ACC112 (cell line): ENCODE data around the gene DMTF1.

Source experiments
- H2AFZ ChIP-seq: fragments of 200-600 bp; sonication (generic); one replicate; pipeline ENCODE4 v1.6.0; 2017; ENCODE audit warnings: antibody characterized with exemption, low read length; ENCODE audit not compliant: unreplicated experiment
- H3K27ac ChIP-seq: fragments of 200-600 bp; sonication (generic); 2 replicates; pipeline ENCODE4 v1.5.1; 2014; ENCODE audit warnings: low read depth, mild to moderate bottlenecking, antibody characterized with exemption, low read length, moderate library complexity
- H3K27me3 ChIP-seq: fragments of 200-600 bp; sonication (generic); 2 replicates; pipeline ENCODE4 v1.6.1; 2014; ENCODE audit warnings: mild to moderate bottlenecking, antibody characterized with exemption, low read length, moderate library complexity, mixed read lengths; ENCODE audit not compliant: insufficient read depth
- H3K36me3 ChIP-seq: fragments of 200-600 bp; sonication (generic); 2 replicates; pipeline ENCODE4 v1.6.1; 2016; ENCODE audit warnings: mild to moderate bottlenecking, antibody characterized with exemption, low read length, moderate library complexity, mixed read lengths; ENCODE audit not compliant: insufficient read depth
- H3K4me1 ChIP-seq: fragments of 200-600 bp; sonication (generic); one replicate; pipeline ENCODE4 v1.6.1; 2016; ENCODE audit warnings: low read length, mixed read lengths; ENCODE audit not compliant: insufficient read depth, unreplicated experiment, control insufficient read depth
- H3K4me3 ChIP-seq: fragments of 200-600 bp; sonication (generic); 2 replicates; pipeline ENCODE4 v1.5.1; 2014; ENCODE audit warnings: mild to moderate bottlenecking, low read depth, low read length
- H3K79me2 ChIP-seq: fragments of 200-600 bp; sonication (generic); one replicate; pipeline ENCODE4 v1.6.0; 2016; ENCODE audit warnings: low read length; ENCODE audit not compliant: control insufficient read depth, unreplicated experiment, insufficient read depth

DMTF1 gene

GRCh38 chr7:87209295-87209924 is 57.2 kb downstream of the DMTF1 start:
- H3K27ac ChIP-seq = no peak overlapping the region
- no peaks in the 10 kb centered on the region for H3K27me3 ChIP-seq
- H3K4me1 ChIP-seq = peaks cover 13% of the 10 kb centered on the region
- H3K4me3 ChIP-seq = no peak overlapping the region
- peaks cover 59% of the 10 kb centered on the region for H3K79me2 ChIP-seq
- peaks cover 15% of the 10 kb centered on the region; the same call in 1 of the 2 replicates for H3K36me3 ChIP-seq
- H2AFZ ChIP-seq = no peak overlapping the region

GRCh38 chr7:87210506-87210905 is 58.3 kb downstream of the DMTF1 start:
- no peak overlapping the region for H2AFZ ChIP-seq
- no peaks in the 10 kb centered on the region for H3K27me3 ChIP-seq
- H3K4me3 ChIP-seq = no peak overlapping the region
- no peak overlapping the region for H3K27ac ChIP-seq
- H3K36me3 ChIP-seq = peaks cover 13% of the 10 kb centered on the region; the same call in 1 of the 2 replicates
- peaks cover 56% of the 10 kb centered on the region for H3K79me2 ChIP-seq
- peaks cover 14% of the 10 kb centered on the region for H3K4me1 ChIP-seq

GRCh38 chr7:87212498-87212897 is 60.2 kb downstream of the DMTF1 start:
- H2AFZ ChIP-seq = no peak overlapping the region
- H3K27me3 ChIP-seq = no peaks in the 10 kb centered on the region
- no peak overlapping the region for H3K4me3 ChIP-seq
- peaks cover 55% of the 10 kb centered on the region for H3K79me2 ChIP-seq
- H3K36me3 ChIP-seq = 0 out of 2 replicates have a peak, but pooled peaks cover 8% of the 10 kb centered on the region
- H3K4me1 ChIP-seq = peaks cover 22% of the 10 kb centered on the region
- H3K27ac ChIP-seq = no peak overlapping the region

- H3K79me2 ChIP-seq = peaks cover 62% of the 10 kb centered on the region
- H3K36me3 ChIP-seq = 0 out of 2 replicates have a peak, but pooled peaks cover 6% of the 10 kb centered on the region
- no peak overlapping the region for H3K27ac ChIP-seq
- peaks cover 27% of the 10 kb centered on the region for H3K4me1 ChIP-seq
- H3K4me3 ChIP-seq = no peak overlapping the region
- no peaks in the 10 kb centered on the region for H3K27me3 ChIP-seq
- no peak overlapping the region for H2AFZ ChIP-seq
Measured at GRCh38 chr7:87213252-87213651, 61.0 kb downstream of the DMTF1 start.

GRCh38 chr7:87213811-87214210 is 61.6 kb downstream of the DMTF1 start:
- no peaks in the 10 kb centered on the region for H3K27me3 ChIP-seq

GRCh38 chr7:87215046-87215445 is 62.8 kb downstream of the DMTF1 start:
- H3K36me3 ChIP-seq = 0 out of 2 replicates have a peak, but pooled peaks cover 6% of the 10 kb centered on the region
- H3K27ac ChIP-seq = no peak overlapping the region
- peaks cover 27% of the 10 kb centered on the region for H3K4me1 ChIP-seq
- H3K4me3 ChIP-seq = no peak overlapping the region
- peaks cover 65% of the 10 kb centered on the region for H3K79me2 ChIP-seq
- H2AFZ ChIP-seq = no peak overlapping the region
- no peaks in the 10 kb centered on the region for H3K27me3 ChIP-seq

More at GRCh38 chr7:87213811-87214210, 61.6 kb downstream of the DMTF1 start:
- H3K4me1 ChIP-seq = peaks cover 27% of the 10 kb centered on the region
- 0 out of 2 replicates have a peak, but pooled peaks cover 6% of the 10 kb centered on the region for H3K36me3 ChIP-seq
- H3K27ac ChIP-seq = no peak overlapping the region
- no peak overlapping the region for H2AFZ ChIP-seq
- H3K4me3 ChIP-seq = no peak overlapping the region
- H3K79me2 ChIP-seq = peaks cover 63% of the 10 kb centered on the region

- Histone ChIP-seq H3K79me2 (peaks cover 47% of the 10 kb centered on the region), H3K4me3 (peak overlapping the region; percentile 97), H2AFZ (no peak overlapping the region), H3K27ac (no peak overlapping the region), H3K27me3 (peaks cover 11% of the 10 kb centered on the region), H3K4me1 (peaks cover 27% of the 10 kb centered on the region), H3K36me3 (0 out of 2 replicates have a peak, but pooled peaks cover 6% of the 10 kb centered on the region)
Measured at GRCh38 chr7:87216701-87217508, 64.7 kb downstream of the DMTF1 start.

GRCh38 chr7:87217983-87218653 is 65.9 kb downstream of the DMTF1 start:
- H3K4me1 ChIP-seq = peaks cover 23% of the 10 kb centered on the region
- peaks cover 22% of the 10 kb centered on the region for H3K27me3 ChIP-seq
- H3K4me3 ChIP-seq = peak overlapping the region; percentile 97
- H3K36me3 ChIP-seq = 0 out of 2 replicates have a peak, but pooled peaks cover 6% of the 10 kb centered on the region
- H3K79me2 ChIP-seq = peaks cover 35% of the 10 kb centered on the region
- H3K27ac ChIP-seq = no peak overlapping the region
- H2AFZ ChIP-seq = peak overlapping the region; percentile 90

- peaks cover 22% of the 10 kb centered on the region for H3K27me3 ChIP-seq
- peak overlapping the region; percentile 90 for H2AFZ ChIP-seq
- H3K36me3 ChIP-seq = 0 out of 2 replicates have a peak, but pooled peaks cover 6% of the 10 kb centered on the region
- H3K79me2 ChIP-seq = peaks cover 32% of the 10 kb centered on the region
- peak overlapping the region; percentile 97 for H3K4me3 ChIP-seq
- H3K27ac ChIP-seq = peak overlapping the region; percentile 44
- peaks cover 19% of the 10 kb centered on the region for H3K4me1 ChIP-seq
Measured at GRCh38 chr7:87218796-87219544, 66.7 kb downstream of the DMTF1 start.

GRCh38 chr7:87219545-87220025 is 67.3 kb downstream of the DMTF1 start, which contains the start of gene TMEM243:
TMEM243 (minus strand) TSS chr7:87219732; CDS start chr7:87219503, 229 bp downstream.
- 0 out of 2 replicates have a peak, but pooled peaks cover 6% of the 10 kb centered on the region for H3K36me3 ChIP-seq
- peak within 1 kb of the TSS; percentile 44 for H3K27ac ChIP-seq
- peaks cover 26% of the 10 kb centered on the region for H3K79me2 ChIP-seq

More at GRCh38 chr7:87219545-87220025, 67.3 kb downstream of the DMTF1 start, which contains the start of gene TMEM243:
- Histone ChIP-seq H3K4me3 (peak within 1 kb of the TSS; percentile 97), H2AFZ (peak within 1 kb of the TSS; percentile 98), H3K4me1 (peaks cover 13% of the 10 kb centered on the region), H3K27me3 (peaks cover 22% of the 10 kb centered on the region)
